Measurements from ENCODE around the gene AIG1. TPM values are rescaled to one million over a fixed set of nuclear protein-coding genes. Genes with fewer than 3 reads are reported as not detected.
"Not testable (repeated sequence)": the region's sequence is repeated elsewhere in the genome, so short reads cannot be mapped to it uniquely, and the experiment has no call there.

Gene AIG1
- polyA plus RNA-seq, 1 of the 3 experiments (the other 2 are of a cell fraction) = 36.8 TPM

- 76% methylated on average over 6 of the region's 6 CpGs for WGBS (ENCODE audit: low lambda C conversion rate)
Observed at GRCh38 chr6:143245656-143246055, 185.0 kb downstream of the AIG1 start.

GRCh38 chr6:143246166-143246775, 185.6 kb downstream of the AIG1 start:
- CTCF ChIA-PET = interaction anchor here (1.5 kb wide), 1 partner anchor 29 kb away, joined by 3 read pairs; no protein-coding TSS in a partner anchor

More at GRCh38 chr6:143245656-143246055, 185.0 kb downstream of the AIG1 start:
- no peaks in the 10 kb centered on the region for H3K36me3 ChIP-seq (replicated peaks in 1 of 2; ENCODE audit: control insufficient read depth in 1 of 2, insufficient read depth in 2 of 2, low read length in 1 of 2)
- no peaks in the 10 kb centered on the region for H3K9me3 ChIP-seq
- ChIA-PET CTCF (interaction anchor here (1.5 kb wide), 1 partner anchor 28 kb away, joined by 3 read pairs; no protein-coding TSS in a partner anchor), POLR2A (no interaction called here)
- H3K79me2 ChIP-seq (ENCODE audit: insufficient read depth) = no peaks in the 10 kb centered on the region
- H3K27ac ChIP-seq (ENCODE audit: low read depth in 2 of 2, low read length in 1 of 2) = no peak overlapping the region
- H3K4me2 ChIP-seq = no peak overlapping the region
- no peak for DNase-seq
- no peak overlapping the region for H3K4me3 ChIP-seq (ENCODE audit: low read depth in 2 of 2, low read length in 1 of 2)
- H3K9ac ChIP-seq = no peak overlapping the region
- H2AFZ ChIP-seq (ENCODE audit: low read depth) = no peak overlapping the region
- H3K9me2 ChIP-seq = no peaks in the 10 kb centered on the region
- no peaks in the 10 kb centered on the region for H3K4me1 ChIP-seq (ENCODE audit: control insufficient read depth in 1 of 2, insufficient read depth in 2 of 2, low read depth in 1 of 2, low read length in 1 of 2)
- TF ChIP-seq EZH2phosphoT487 (IDR thresholded peaks at IDR 0.05; ENCODE audit: borderline replicate concordance, low read depth) = no peak
- TF ChIP-seq NFIC (IDR thresholded peaks at IDR 0.05; ENCODE audit: borderline replicate concordance) = no peak
- TF ChIP-seq IRF3 (IDR thresholded peaks at IDR 0.05; ENCODE audit: low read depth, low read length) = no peak
- TF ChIP-seq SIN3A (IDR thresholded peaks at IDR 0.05; ENCODE audit: borderline replicate concordance, low read depth, low read length) = no peak
- TF ChIP-seq TAF1 (IDR thresholded peaks at IDR 0.05; ENCODE audit: borderline replicate concordance, low read depth, low read length) = no peak
- H3F3A ChIP-seq (replicated peaks; ENCODE audit: insufficient read depth) = no peaks in the 10 kb centered on the region
- no peaks in the 10 kb centered on the region for H3K27me3 ChIP-seq (ENCODE audit: insufficient read depth)
- H4K20me1 ChIP-seq (ENCODE audit: insufficient read depth) = no peaks in the 10 kb centered on the region

GRCh38 chr6:143247586-143247985, 186.9 kb downstream of the AIG1 start:
- Histone ChIP-seq H3K4me2 (no peak overlapping the region), H3K27me3 (ENCODE audit: insufficient read depth) (no peaks in the 10 kb centered on the region), H3K27ac (ENCODE audit: low read depth in 2 of 2, low read length in 1 of 2) (no peak overlapping the region), H3K36me3 (replicated peaks in 1 of 2; ENCODE audit: control insufficient read depth in 1 of 2, insufficient read depth in 2 of 2, low read length in 1 of 2) (no peaks in the 10 kb centered on the region), H3K4me3 (ENCODE audit: low read depth in 2 of 2, low read length in 1 of 2) (no peak overlapping the region), H2AFZ (ENCODE audit: low read depth) (no peak overlapping the region), H3F3A (replicated peaks; ENCODE audit: insufficient read depth) (no peaks in the 10 kb centered on the region), H3K9me3 (no peaks in the 10 kb centered on the region), H3K4me1 (ENCODE audit: control insufficient read depth in 1 of 2, insufficient read depth in 2 of 2, low read depth in 1 of 2, low read length in 1 of 2) (no peaks in the 10 kb centered on the region), H3K9me2 (no peaks in the 10 kb centered on the region), H3K9ac (no peak overlapping the region), H3K79me2 (ENCODE audit: insufficient read depth) (no peaks in the 10 kb centered on the region), H4K20me1 (ENCODE audit: insufficient read depth) (no peaks in the 10 kb centered on the region)
- WGBS (ENCODE audit: low lambda C conversion rate) = 90% methylated on average over 3 of the region's 3 CpGs
- CTCF ChIA-PET = interaction anchor here (0.5 kb wide), 1 partner anchor 38 kb away, joined by 3 read pairs; no protein-coding TSS in a partner anchor
- TF ChIP-seq USF2 (IDR thresholded peaks at IDR 0.05; ENCODE audit: borderline replicate concordance, low read depth, low read length) (no peak), TAF1 (IDR thresholded peaks at IDR 0.05; ENCODE audit: borderline replicate concordance, low read depth, low read length) (no peak), PBX3 (IDR thresholded peaks at IDR 0.05) (no peak), RCOR1 (IDR thresholded peaks at IDR 0.05; ENCODE audit: low read length) (no peak), IRF3 (IDR thresholded peaks at IDR 0.05; ENCODE audit: low read depth, low read length) (no peak)
- POLR2A ChIA-PET = no interaction called here
- DNase-seq = no peak

More at GRCh38 chr6:143246166-143246775, 185.6 kb downstream of the AIG1 start:
- H3K9me3 ChIP-seq; H3K9ac ChIP-seq; H3F3A ChIP-seq (replicated peaks; ENCODE audit: insufficient read depth); H3K36me3 ChIP-seq (replicated peaks in 1 of 2; ENCODE audit: control insufficient read depth in 1 of 2, insufficient read depth in 2 of 2, low read length in 1 of 2); H3K4me1 ChIP-seq (ENCODE audit: control insufficient read depth in 1 of 2, insufficient read depth in 2 of 2, low read depth in 1 of 2, low read length in 1 of 2); POLR2A ChIA-PET; H3K79me2 ChIP-seq (ENCODE audit: insufficient read depth); H4K20me1 ChIP-seq (ENCODE audit: insufficient read depth); H2AFZ ChIP-seq (ENCODE audit: low read depth); DNase-seq; H3K4me2 ChIP-seq; H3K9me2 ChIP-seq; H3K27me3 ChIP-seq (ENCODE audit: insufficient read depth); H3K27ac ChIP-seq (ENCODE audit: low read depth in 2 of 2, low read length in 1 of 2); H3K4me3 ChIP-seq (ENCODE audit: low read depth in 2 of 2, low read length in 1 of 2): not testable (repeated sequence)
- 93% methylated on average over 4 of the region's 4 CpGs for WGBS (ENCODE audit: low lambda C conversion rate)
